GM18499 (cell line): ENCODE measurements around the gene EIF2D.
"Not testable (repeated sequence)": the region's sequence is repeated elsewhere in the genome, so short reads cannot be mapped to it uniquely, and the experiment has no call there.

Experiments used
- ATAC-seq: cut with Tn5 transposase; IDR thresholded peaks from one replicate; pipeline ENCODE4 v1.9.1; 2021; ENCODE audit warnings: moderate number of reproducible peaks; ENCODE audit not compliant: insufficient read depth, unreplicated experiment

The EIF2D gene

GRCh38 chr1:206612129-206612876 is at the start of gene EIF2D:
EIF2D (minus strand) TSS chr1:206612465; CDS start chr1:206612342, 123 bp downstream.
- ATAC-seq, result no peak

GRCh38 chr1:206661161-206661820 is 49.0 kb upstream of the EIF2D start:
- no peak for ATAC-seq

- ATAC-seq, result no peak
These were observed 47.9 kb upstream of the EIF2D start for GRCh38 chr1:206660136-206660535.

- ATAC-seq, result no peak
These were observed 46.7 kb upstream of the EIF2D start for GRCh38 chr1:206658981-206659273.

GRCh38 chr1:206658264-206658980 is 46.2 kb upstream of the EIF2D start:
- no peak for ATAC-seq

GRCh38 chr1:206657751-206658150 is 45.5 kb upstream of the EIF2D start:
- ATAC-seq, result no peak

- no peak for ATAC-seq
These were observed 44.7 kb upstream of the EIF2D start for GRCh38 chr1:206656936-206657335.

GRCh38 chr1:206655471-206655882 is 43.2 kb upstream of the EIF2D start:
- no peak for ATAC-seq

GRCh38 chr1:206654828-206655227 is 42.6 kb upstream of the EIF2D start:
- no peak for ATAC-seq

GRCh38 chr1:206653715-206654459 is 41.6 kb upstream of the EIF2D start:
- ATAC-seq, result no peak

- ATAC-seq, result no peak
These were observed 40.0 kb upstream of the EIF2D start for GRCh38 chr1:206651958-206652890.

GRCh38 chr1:206651014-206651413 is 38.7 kb upstream of the EIF2D start:
- ATAC-seq, result no peak

GRCh38 chr1:206649261-206649921 is 37.1 kb upstream of the EIF2D start:
- ATAC-seq, result no peak

- ATAC-seq, result no peak
These were observed 35.0 kb upstream of the EIF2D start for GRCh38 chr1:206647224-206647623.

GRCh38 chr1:206646504-206646903 is 34.2 kb upstream of the EIF2D start:
- ATAC-seq, result no peak

- ATAC-seq, result no peak
These were observed 30.9 kb upstream of the EIF2D start for GRCh38 chr1:206643118-206643698.

- ATAC-seq, result not testable (repeated sequence)
These were observed 29.8 kb upstream of the EIF2D start for GRCh38 chr1:206642074-206642473.

- ATAC-seq, result no peak
These were observed 25.3 kb upstream of the EIF2D start for GRCh38 chr1:206637605-206638004.

GRCh38 chr1:206636671-206637070 is 24.4 kb upstream of the EIF2D start:
- ATAC-seq, result no peak
